AG09319 (cell line): Measurements from ENCODE around the gene SLC7A5.
"Not testable (repeated sequence)": the region's sequence is repeated elsewhere in the genome, so short reads cannot be mapped to it uniquely, and the experiment has no call there.

Source experiments
- DNase-seq: peaks from one replicate; pipeline ENCODE4 v3.0.0-alpha.2; 2010; ENCODE audit warnings: low read depth; ENCODE audit errors: extremely low read depth
- CTCF ChIP-seq: IDR thresholded peaks from 2 replicates; pipeline ENCODE4 v1.5.1; 2011; ENCODE audit warnings: low read depth, mild to moderate bottlenecking, inconsistent platforms, low read length, moderate library complexity

SLC7A5 gene

GRCh38 chr16:87882436-87883019 lies 13.2 kb upstream of the SLC7A5 start:
- no peak for DNase-seq
- no peak for TF ChIP-seq CTCF

- no peak for TF ChIP-seq CTCF
- no peak for DNase-seq
These were observed 12.3 kb upstream of the SLC7A5 start for GRCh38 chr16:87881324-87882200.

GRCh38 chr16:87880117-87880696 lies 10.9 kb upstream of the SLC7A5 start:
- no peak for DNase-seq
- TF ChIP-seq CTCF, result no peak

GRCh38 chr16:87879411-87880013 lies 10.2 kb upstream of the SLC7A5 start:
- not testable (repeated sequence) for DNase-seq

GRCh38 chr16:87878704-87879103 lies 9.4 kb upstream of the SLC7A5 start:
- no peak for TF ChIP-seq CTCF
- DNase-seq, result no peak

GRCh38 chr16:87877942-87878507 lies 8.7 kb upstream of the SLC7A5 start:
- TF ChIP-seq CTCF, result peak; percentile 21
- DNase-seq, result no peak

GRCh38 chr16:87874639-87875427 lies 5.5 kb upstream of the SLC7A5 start:
- no peak for DNase-seq
- TF ChIP-seq CTCF, result no peak

GRCh38 chr16:87870418-87871291 lies 1.3 kb upstream of the SLC7A5 start:
- DNase-seq, result not testable (repeated sequence)

- DNase-seq, result not testable (repeated sequence)
These were observed 641 bp upstream of the SLC7A5 start for GRCh38 chr16:87869879-87870417.
